Neural cell (in vitro differentiated cells): ENCODE results near the gene MPPED1. TPM values are rescaled to one million over a fixed set of nuclear protein-coding genes. Genes with fewer than 3 reads are reported as not detected.

ENCODE experiments used
- H2AFZ ChIP-seq: fragments of 200-600, 300-800 bp; sonication (generic), shearing (Covaris generic); 2 replicates; pipeline ENCODE4 v1.6.0; 2014; ENCODE audit warnings: low read depth, mild to moderate bottlenecking, antibody characterized with exemption, low read length, moderate library complexity
- H3F3A ChIP-seq: fragments of 200-600 bp; shearing (Covaris generic); 2 replicates; pipeline ENCODE4 v1.6.1; 2016; ENCODE audit warnings: mild to moderate bottlenecking, moderate library complexity, mixed read lengths, antibody characterized with exemption, low read length; ENCODE audit not compliant: insufficient read depth, poor library complexity, severe bottlenecking
- H3K27ac ChIP-seq: fragments of 200-600, 300-800 bp; sonication (generic), shearing (Covaris generic); 2 replicates; pipeline ENCODE4 v1.5.1; 2014; ENCODE audit warnings: mild to moderate bottlenecking, low read length, moderate library complexity
- H3K27me3 ChIP-seq: fragments of 300-800, 200-600 bp; sonication (generic), shearing (Covaris generic); 2 replicates; pipeline ENCODE4 v1.6.0; 2014; ENCODE audit warnings: mild to moderate bottlenecking, low read depth, low read length, moderate library complexity; ENCODE audit not compliant: insufficient read depth
- H3K36me3 ChIP-seq: fragments of 300-800, 200-600 bp; sonication (generic), shearing (Covaris generic); 2 replicates; pipeline ENCODE4 v1.5.1; 2014; ENCODE audit warnings: mild to moderate bottlenecking, antibody characterized with exemption, low read length, moderate library complexity; ENCODE audit not compliant: insufficient read depth
- H3K4me2 ChIP-seq: fragments of 300-800, 200-600 bp; sonication (generic), shearing (Covaris generic); 2 replicates; pipeline ENCODE4 v1.6.0; 2014; ENCODE audit warnings: mild to moderate bottlenecking, low read length
- H3K4me3 ChIP-seq: fragments of 300-800, 200-600 bp; sonication (generic), shearing (Covaris generic); 2 replicates; pipeline ENCODE4 v1.5.1; 2014; ENCODE audit warnings: mild to moderate bottlenecking, low read length, moderate library complexity
- H3K79me2 ChIP-seq: fragments of 200-600 bp; shearing (Covaris generic); replicated peaks from 2 replicates; pipeline ENCODE4 v1.6.0; 2014; ENCODE audit warnings: mild to moderate bottlenecking, low read length, moderate library complexity; ENCODE audit not compliant: insufficient read depth
- H3K9ac ChIP-seq: fragments of 300-800, 200-600 bp; sonication (generic), shearing (Covaris generic); 2 replicates; pipeline ENCODE4 v1.6.1; 2016; ENCODE audit warnings: mild to moderate bottlenecking, low read length, mixed read lengths
- H3K9me2 ChIP-seq: fragments of 200-600 bp; shearing (Covaris generic); 2 replicates; pipeline ENCODE4 v1.6.1; 2016; ENCODE audit warnings: mild to moderate bottlenecking, low read length, mixed read lengths; ENCODE audit not compliant: insufficient read depth
- H3K9me3 ChIP-seq: fragments of 200-600, 300-800 bp; sonication (generic), shearing (Covaris generic); 2 replicates; pipeline ENCODE4 v1.6.1; 2016; ENCODE audit warnings: mild to moderate bottlenecking, mixed run types, low read length, moderate library complexity, mixed read lengths
- H4K20me1 ChIP-seq: fragments of 200-600 bp; shearing (Covaris generic); 2 replicates; pipeline ENCODE4 v1.6.1; 2016; ENCODE audit warnings: mild to moderate bottlenecking, mixed run types; ENCODE audit not compliant: insufficient read depth
- CTCF ChIP-seq: fragments of 450-650 bp; IDR thresholded peaks from 2 replicates; pipeline ENCODE4 v1.5.1; 2014; ENCODE audit warnings: antibody characterized with exemption, mild to moderate bottlenecking, moderate library complexity; ENCODE audit not compliant: poor library complexity, severe bottlenecking
- EP300 ChIP-seq: fragments of 450-650 bp; conservative IDR thresholded peaks from 2 replicates; pipeline ENCODE4 v1.6.1; 2014; ENCODE audit warnings: antibody characterized with exemption, mild to moderate bottlenecking, moderate library complexity; ENCODE audit not compliant: poor library complexity, severe bottlenecking
- EZH2 ChIP-seq: fragments of 200-600, 300-800 bp; shearing (Covaris generic), sonication (generic); IDR thresholded peaks from 2 replicates; pipeline ENCODE4 v1.6.1; 2014; ENCODE audit warnings: antibody characterized with exemption, low read length, borderline replicate concordance, mild to moderate bottlenecking; ENCODE audit not compliant: insufficient read depth, poor library complexity, severe bottlenecking
- MXI1 ChIP-seq: fragments of 450-650 bp; conservative IDR thresholded peaks from 2 replicates; pipeline ENCODE4 v1.6.1; 2014; ENCODE audit warnings: antibody characterized with exemption, mild to moderate bottlenecking; ENCODE audit not compliant: poor library complexity, severe bottlenecking
- POLR2AphosphoS5 ChIP-seq: IDR thresholded peaks from 2 replicates; pipeline ENCODE4 v1.6.1; 2012
- RAD21 ChIP-seq: fragments of 450-650 bp; conservative IDR thresholded peaks from 2 replicates; pipeline ENCODE4 v1.6.1; 2014; ENCODE audit warnings: antibody characterized with exemption, mild to moderate bottlenecking, moderate library complexity
- SMC3 ChIP-seq: fragments of 450-650 bp; conservative IDR thresholded peaks from 2 replicates; pipeline ENCODE4 v1.6.1; 2014; ENCODE audit warnings: antibody characterized with exemption, mild to moderate bottlenecking, moderate library complexity; ENCODE audit not compliant: poor library complexity
- TAF1 ChIP-seq: IDR thresholded peaks from 2 replicates; pipeline ENCODE4 v1.6.1; 2012; ENCODE audit warnings: low read depth
- polyA plus RNA-seq: library from polyadenylated mRNA; depleted of rRNA; stranded (reverse); fragments of >200 nt; gene quantifications from 2 replicates; pipeline ENCODE4 v1.2.3, GENCODE V29; 2014
- TF ChIP-seq, protein P1 (sequence below): IDR thresholded peaks from 2 replicates; pipeline ENCODE4 v1.6.1; 2012; ENCODE audit warnings: borderline replicate concordance

Gene MPPED1
- polyA plus RNA-seq, 1 donor from 2014 or later = 33.4 TPM

- no peak overlapping the region for H3K4me3 ChIP-seq
- H3K4me2 ChIP-seq = no peak overlapping the region
- no peaks in the 10 kb centered on the region for H3F3A ChIP-seq
- H3K27ac ChIP-seq = no peak overlapping the region
- H2AFZ ChIP-seq = no peak overlapping the region
- no peaks in the 10 kb centered on the region for H4K20me1 ChIP-seq
- H3K36me3 ChIP-seq = no peaks in the 10 kb centered on the region
- no peaks in the 10 kb centered on the region for H3K9me2 ChIP-seq
- no peak for TF ChIP-seq EP300
- TF ChIP-seq MXI1 = no peak
- TF ChIP-seq, protein P1, sequence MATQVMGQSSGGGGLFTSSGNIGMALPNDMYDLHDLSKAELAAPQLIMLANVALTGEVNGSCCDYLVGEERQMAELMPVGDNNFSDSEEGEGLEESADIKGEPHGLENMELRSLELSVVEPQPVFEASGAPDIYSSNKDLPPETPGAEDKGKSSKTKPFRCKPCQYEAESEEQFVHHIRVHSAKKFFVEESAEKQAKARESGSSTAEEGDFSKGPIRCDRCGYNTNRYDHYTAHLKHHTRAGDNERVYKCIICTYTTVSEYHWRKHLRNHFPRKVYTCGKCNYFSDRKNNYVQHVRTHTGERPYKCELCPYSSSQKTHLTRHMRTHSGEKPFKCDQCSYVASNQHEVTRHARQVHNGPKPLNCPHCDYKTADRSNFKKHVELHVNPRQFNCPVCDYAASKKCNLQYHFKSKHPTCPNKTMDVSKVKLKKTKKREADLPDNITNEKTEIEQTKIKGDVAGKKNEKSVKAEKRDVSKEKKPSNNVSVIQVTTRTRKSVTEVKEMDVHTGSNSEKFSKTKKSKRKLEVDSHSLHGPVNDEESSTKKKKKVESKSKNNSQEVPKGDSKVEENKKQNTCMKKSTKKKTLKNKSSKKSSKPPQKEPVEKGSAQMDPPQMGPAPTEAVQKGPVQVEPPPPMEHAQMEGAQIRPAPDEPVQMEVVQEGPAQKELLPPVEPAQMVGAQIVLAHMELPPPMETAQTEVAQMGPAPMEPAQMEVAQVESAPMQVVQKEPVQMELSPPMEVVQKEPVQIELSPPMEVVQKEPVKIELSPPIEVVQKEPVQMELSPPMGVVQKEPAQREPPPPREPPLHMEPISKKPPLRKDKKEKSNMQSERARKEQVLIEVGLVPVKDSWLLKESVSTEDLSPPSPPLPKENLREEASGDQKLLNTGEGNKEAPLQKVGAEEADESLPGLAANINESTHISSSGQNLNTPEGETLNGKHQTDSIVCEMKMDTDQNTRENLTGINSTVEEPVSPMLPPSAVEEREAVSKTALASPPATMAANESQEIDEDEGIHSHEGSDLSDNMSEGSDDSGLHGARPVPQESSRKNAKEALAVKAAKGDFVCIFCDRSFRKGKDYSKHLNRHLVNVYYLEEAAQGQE = no peak
- TF ChIP-seq RAD21 = no peak
- TF ChIP-seq EZH2 = no peak
- TF ChIP-seq SMC3 = no peak
- TF ChIP-seq POLR2AphosphoS5 = no peak
- no peak for TF ChIP-seq TAF1
- no peak for TF ChIP-seq CTCF
- H3K9ac ChIP-seq = no peak overlapping the region
- no peaks in the 10 kb centered on the region for H3K9me3 ChIP-seq
- H3K27me3 ChIP-seq = no peaks in the 10 kb centered on the region
- no peaks in the 10 kb centered on the region for H3K79me2 ChIP-seq
Measured at GRCh38 chr22:43393844-43394474, 17.9 kb upstream of the MPPED1 start.

- Histone ChIP-seq H3F3A (no peaks in the 10 kb centered on the region), H3K27ac (no peak overlapping the region), H3K36me3 (no peaks in the 10 kb centered on the region), H2AFZ (no peak overlapping the region), H3K9me3 (no peaks in the 10 kb centered on the region), H4K20me1 (no peaks in the 10 kb centered on the region), H3K4me3 (no peak overlapping the region), H3K9me2 (no peaks in the 10 kb centered on the region), H3K27me3 (no peaks in the 10 kb centered on the region), H3K4me2 (no peak overlapping the region), H3K79me2 (no peaks in the 10 kb centered on the region), H3K9ac (no peak overlapping the region)
- TF ChIP-seq RAD21 (no peak), EP300 (no peak), MXI1 (no peak), CTCF (no peak), POLR2AphosphoS5 (no peak), EZH2 (no peak), SMC3 (no peak), TAF1 (no peak)
- TF ChIP-seq, protein P1 = no peak
Measured at GRCh38 chr22:43395086-43395695, 16.6 kb upstream of the MPPED1 start.
